GM08714 (cell line): ENCODE data around the gene SMIM1.

Experiments used
- H3K4me3 ChIP-seq: fragments of 200-500 bp; sonication (Bioruptor generic); 2 replicates; pipeline ENCODE4 v1.5.1; 2014; ENCODE audit warnings: mild to moderate bottlenecking, low read length, inconsistent platforms
- ZNF274 ChIP-seq: IDR thresholded peaks from 2 replicates; pipeline ENCODE4 v1.6.1; 2012; ENCODE audit warnings: mild to moderate bottlenecking, low read depth, low read length

Gene SMIM1

DNA sequence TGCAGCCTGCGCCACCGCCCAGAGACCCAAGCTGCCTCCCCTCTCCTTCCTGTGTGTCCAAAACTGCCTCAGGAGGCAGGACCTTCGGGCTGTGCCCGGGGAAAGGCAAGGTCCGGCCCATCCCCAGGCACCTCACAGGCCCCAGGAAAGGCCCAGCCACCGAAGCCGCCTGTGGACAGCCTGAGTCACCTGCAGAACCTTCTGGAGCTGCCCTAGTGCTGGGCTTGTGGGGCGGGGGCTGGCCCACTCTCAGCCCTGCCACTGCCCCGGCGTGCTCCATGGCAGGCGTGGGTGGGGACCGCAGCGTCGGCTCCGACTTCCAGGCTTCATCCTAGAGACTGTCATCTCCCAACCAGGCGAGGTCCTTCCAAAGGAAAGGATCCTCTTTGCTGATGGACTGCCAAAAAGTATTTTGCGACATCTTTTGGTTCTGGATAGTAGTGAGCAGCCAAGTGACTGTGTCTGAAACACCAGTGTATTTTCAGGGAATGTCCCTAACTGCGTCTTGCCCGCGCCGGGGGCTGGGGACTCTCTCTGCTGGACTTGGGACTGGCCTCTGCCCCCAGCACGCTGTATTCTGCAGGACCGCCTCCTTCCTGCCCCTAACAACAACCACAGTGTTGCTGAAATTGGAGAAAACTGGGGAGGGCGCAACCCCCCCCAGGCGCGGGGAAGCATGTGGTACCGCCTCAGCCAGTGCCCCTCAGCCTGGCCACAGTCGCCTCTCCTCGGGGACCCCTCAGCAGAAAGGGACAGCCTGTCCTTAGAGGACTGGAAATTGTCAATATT is 39.3 kb upstream of the SMIM1 start:
- H3K4me3 ChIP-seq = no peak overlapping the region
- no peak for TF ChIP-seq ZNF274

DNA sequence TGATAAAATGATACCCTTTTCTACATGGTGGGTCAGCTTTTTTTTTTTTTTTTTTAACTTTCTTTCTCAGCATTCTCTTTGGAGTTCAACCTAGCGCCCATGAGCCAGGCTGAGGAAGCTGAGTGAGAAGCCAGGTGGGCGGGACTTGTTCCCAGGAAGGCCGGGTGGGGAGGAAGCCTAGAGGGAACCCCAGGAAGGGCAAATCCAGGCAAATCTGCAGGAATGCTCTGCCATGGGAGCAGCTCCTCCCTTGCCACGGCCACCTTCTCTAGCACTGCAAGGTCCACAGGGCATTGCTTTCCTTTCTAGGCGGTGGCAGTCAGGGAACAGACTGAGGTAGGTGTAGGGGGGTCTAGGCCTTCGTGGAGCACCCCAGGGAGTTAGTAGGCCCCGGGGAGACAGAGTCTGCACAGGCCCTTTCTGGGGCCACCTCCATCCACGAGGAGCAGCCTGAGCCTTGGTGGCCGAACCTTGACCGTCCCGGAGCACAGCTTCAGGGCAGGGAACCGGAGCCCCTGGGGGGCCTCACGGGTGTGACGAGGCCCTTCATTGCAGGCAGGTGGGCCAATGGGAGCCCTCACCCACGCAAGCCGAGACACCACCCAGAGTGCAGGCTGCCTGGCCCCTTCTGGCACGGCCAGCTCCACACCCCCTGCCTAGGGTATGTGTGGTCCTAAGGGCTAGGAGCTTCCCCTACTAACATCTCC is 38.5 kb upstream of the SMIM1 start:
- no peak overlapping the region for H3K4me3 ChIP-seq
- TF ChIP-seq ZNF274 = no peak

DNA sequence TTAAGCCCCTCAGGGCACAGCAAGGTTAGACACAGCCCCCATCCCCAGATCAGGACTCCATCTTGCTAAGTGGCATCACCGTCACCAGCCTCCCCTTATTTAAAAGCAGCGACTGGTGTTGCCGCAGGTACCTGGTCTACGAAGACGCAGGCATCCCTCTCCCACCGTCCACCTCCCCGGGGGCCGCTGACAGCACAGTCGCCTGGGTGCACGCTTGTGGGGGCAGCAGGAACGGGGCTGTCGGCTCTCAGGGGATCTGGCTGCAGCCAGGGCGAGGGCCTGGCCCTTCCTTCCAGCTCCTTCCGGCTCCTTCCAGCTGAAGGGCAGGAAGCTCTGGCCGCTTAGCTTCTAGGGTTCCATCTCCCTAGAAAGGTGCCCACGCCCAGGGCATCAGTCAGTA is 37.9 kb upstream of the SMIM1 start:
- no peak for TF ChIP-seq ZNF274
- no peak overlapping the region for H3K4me3 ChIP-seq

DNA sequence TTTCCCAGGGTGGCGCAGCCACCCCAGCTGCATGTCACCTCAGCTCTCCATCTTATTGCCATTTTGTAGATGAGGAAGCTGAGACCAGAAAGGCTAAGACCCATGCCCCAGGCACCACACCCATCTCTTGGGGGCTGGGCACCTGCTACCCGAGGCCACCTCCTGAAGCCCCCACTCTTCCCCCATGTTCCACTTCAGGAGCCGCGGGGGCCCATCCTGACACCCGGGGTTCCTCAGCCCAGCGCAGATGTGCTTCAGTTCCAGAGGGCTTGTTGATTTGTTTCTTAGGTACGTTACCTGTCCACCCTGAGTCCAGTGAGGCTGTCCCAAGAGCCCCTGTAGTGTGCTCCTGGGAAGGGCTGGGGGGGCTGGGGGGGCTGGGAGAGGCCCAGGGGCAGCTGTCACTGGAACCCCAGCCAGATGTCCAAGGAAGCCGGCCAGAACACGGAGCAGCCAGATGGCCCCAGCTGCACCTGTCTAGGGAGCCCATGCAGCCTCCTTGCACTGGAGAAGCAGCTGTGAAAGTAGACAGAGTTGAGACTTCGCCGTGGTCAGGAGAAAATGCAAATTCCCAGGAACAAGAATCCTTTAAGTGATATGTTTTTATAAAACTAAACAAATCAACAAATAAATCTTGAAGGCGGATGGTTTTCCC is 37.4 kb upstream of the SMIM1 start:
- no peak overlapping the region for H3K4me3 ChIP-seq
- no peak for TF ChIP-seq ZNF274

DNA sequence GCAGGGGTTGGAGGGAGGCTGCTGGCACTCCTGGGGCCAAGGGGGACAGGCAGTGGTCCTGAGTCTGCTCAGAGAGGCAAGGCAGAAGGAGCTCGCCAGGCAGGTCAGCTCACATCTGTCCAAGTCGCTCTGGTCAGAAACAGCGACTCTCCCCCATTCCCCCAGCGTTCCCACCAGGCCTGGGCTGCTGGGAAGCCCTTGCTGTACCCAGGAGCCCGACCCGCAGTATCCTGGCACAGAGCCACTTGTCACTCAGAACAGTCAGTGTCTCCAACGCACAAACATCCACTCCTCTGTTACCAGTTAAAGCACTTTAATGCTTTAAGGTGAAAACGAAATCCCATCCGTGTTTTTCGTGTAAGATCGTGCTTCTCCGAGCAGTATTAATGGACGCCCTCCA is 36.9 kb upstream of the SMIM1 start:
- no peak overlapping the region for H3K4me3 ChIP-seq
- no peak for TF ChIP-seq ZNF274

DNA sequence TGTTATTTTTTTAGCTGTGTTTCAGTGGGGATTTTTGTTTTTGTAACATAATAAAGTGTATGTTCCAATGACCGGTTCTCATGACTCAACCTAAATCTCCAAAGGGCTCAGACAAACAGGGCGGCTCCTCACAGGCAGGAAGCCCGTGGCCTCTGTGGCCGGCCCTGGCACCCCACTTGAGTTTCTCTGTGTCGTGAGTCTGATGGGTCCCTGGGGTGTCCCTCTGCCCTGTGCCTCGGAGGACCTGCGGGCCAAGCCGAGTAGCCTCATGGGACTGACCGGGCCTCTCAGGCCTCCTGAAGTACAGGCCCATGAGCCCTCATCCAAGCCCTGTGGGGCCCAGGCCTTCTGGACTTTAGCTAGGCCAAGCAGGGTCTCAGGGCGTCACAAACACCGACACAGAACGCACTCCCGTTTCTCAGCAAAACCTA is 36.4 kb upstream of the SMIM1 start:
- TF ChIP-seq ZNF274 = no peak
- H3K4me3 ChIP-seq = no peak overlapping the region

DNA sequence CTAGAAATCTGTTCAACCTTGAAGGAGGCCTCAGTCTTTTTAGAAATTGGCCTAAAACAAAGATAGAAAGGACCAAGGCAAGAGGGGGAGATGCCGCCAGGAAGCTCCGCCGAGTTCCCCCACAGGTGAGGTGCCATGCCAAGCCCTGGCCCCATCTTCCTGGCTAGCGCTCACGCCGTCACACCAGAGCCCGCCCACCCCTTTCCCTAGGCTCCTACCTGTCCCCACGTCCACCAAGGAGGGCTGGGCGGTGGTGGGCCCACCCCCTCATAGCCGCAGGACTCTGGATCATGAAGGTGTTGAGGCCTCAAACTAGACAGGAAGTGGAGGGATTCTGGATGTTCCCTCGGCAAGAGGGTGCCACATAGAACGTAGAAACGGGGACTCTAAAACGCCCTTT is 35.8 kb upstream of the SMIM1 start:
- H3K4me3 ChIP-seq = no peak overlapping the region
- TF ChIP-seq ZNF274 = no peak

DNA sequence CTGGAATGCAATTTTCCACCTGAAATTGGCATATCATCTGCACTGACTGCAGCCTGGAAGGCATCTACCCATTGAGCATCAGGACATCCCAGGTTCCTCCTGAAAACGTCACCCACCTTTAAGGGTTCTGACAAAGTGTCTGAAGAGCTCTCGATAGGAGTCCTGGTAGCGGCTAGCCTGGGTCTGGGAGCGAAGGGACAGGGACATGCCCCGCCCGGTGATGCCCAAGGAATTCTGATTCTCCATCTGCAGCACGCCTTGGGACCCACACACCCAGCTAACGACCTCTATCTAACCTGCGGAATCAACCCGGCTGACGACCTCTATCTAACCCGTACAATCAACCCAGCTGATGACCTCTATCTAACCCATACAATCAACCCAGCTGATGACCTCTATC is 33.6 kb upstream of the SMIM1 start:
- no peak for TF ChIP-seq ZNF274
- no peak overlapping the region for H3K4me3 ChIP-seq

DNA sequence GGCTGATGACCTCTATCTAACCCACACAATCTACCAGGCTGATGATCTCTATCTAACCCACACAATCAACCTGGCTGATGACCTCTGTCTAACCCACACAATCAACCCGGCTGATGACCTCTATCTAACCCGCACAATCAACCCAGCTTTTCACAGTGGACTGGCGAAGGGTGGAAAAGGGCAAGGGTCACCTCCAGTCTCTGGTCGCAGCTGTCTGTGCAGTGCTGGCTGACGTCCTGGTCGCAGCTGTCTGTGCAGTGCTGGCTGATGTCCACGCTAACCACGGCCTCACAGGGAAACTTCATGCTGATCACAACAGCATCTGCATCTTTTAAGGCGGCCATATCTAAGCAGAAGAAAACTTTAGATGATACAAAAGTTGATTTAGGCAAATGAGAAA is 32.5 kb upstream of the SMIM1 start:
- TF ChIP-seq ZNF274 = no peak
- H3K4me3 ChIP-seq = no peak overlapping the region

DNA sequence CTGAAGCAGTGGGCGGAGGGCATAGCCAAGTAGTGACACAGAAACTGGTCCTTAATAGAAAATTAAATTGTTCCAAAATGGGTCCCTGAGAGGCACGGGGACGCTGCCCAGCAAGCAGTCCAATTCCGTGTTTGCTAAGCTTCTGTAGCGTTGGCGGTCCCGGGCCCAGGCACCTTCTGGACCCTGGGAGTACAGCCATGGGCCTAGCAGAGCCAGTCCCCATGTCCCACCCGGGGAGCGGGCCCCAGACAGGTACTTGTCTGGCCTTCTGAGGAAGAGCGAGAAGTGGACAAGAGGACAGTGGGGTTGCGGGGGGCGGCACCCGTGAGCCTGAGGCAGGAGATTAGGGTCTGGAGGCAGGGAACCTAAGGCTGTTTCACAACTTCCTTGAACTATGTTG is 31.8 kb upstream of the SMIM1 start:
- no peak overlapping the region for H3K4me3 ChIP-seq
- no peak for TF ChIP-seq ZNF274

DNA sequence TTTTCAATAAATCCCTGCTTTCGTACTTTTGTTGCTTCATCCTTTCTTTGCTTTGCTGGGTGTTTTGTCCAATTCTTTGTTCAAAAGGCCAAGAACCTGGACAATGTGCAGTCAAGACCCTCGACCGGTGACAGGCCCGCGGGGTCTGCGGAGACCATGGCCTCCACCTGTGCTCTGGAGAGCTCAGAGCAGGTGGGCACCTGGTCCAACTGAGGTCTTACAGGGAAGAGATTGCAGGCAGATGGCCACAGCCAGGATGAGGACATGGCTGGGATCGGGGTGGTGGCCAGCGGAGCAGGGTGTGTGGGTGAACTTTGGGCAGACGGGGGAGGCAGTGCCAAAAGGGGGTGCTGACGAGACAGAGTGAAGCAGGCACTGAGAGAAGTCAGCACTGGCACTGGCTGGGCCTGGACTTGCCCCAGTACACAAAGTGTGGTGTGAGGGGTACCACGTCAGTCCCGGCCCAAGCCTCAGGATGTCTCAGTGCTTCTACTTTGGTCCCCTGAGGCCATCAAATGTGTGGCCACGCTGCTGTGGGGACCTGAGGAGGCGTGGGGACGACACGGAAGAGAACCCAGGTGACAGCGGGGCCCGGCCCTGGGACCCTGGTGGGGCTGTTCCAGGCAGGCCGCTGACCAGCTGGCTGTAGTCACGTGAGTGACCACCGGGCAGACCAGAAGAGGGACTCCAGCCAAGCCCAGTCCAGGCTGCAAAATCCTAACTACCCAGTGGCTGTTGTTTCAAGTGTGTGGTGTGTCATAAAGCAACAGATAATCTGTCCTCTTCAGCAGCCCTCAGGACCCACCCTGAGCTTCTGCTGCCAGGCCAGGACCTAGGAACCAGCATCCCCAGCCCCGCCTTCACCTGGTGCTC is 30.7 kb upstream of the SMIM1 start:
- no peak overlapping the region for H3K4me3 ChIP-seq
- TF ChIP-seq ZNF274 = no peak

DNA sequence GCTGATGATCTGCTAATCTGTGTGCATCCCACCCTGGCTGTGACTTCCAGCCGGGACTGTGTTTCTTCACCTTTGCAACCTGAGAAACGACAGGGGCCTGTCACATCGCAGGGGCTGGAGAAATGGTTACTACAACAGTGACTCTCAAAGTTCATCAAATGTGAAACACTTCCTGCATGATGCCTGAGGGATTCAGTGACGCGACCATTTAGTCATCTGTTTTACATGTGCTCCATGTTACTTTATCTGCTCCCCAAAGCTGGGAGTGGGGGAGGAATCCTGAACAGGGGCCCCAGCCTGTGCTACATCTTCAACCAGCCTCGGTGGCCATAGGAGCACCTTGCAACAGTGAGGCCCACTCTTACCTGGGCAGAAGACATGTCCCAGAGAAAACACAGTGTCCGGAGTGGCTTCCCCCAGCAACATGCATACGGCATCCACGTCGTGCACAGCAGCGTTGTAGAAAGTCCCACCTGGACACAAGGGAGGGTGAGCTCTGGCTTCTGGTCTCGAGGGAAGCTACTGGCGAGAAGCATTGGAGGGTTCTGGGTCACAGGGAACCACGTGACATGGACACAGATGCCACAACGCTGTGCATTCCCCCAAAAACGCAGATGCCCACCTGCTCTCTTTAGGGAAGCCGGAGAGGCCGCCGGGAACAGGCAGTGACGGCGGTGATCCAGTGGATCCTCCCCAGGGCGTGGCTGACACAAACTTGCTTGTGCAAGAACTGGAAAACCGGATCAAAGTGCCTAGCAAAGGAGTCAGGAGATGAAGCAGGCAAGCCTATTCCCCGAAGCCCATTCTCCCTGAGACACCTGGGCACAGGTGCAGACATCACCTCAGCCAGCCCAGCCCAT is 29.9 kb upstream of the SMIM1 start:
- TF ChIP-seq ZNF274 = no peak
- H3K4me3 ChIP-seq = no peak overlapping the region

DNA sequence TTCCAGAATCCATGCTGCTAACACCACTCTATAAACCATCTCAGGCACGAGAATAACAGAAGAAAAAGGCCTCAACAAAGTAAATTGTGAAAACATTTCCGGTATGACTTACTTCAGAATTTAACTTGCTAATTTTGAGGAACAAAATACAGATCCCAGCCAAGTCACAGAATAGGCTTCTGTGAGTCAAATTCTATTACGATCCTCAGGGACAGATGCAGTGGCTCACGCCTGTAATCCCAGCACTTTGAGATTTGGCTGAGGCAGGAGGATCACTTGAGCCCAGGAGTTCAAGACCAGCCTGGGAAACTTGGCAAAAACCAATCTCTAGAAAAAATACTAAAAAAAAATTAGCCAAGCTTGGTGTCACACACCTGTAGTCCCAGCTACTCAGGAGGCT is 29.1 kb upstream of the SMIM1 start:
- H3K4me3 ChIP-seq = no peak overlapping the region
- no peak for TF ChIP-seq ZNF274

DNA sequence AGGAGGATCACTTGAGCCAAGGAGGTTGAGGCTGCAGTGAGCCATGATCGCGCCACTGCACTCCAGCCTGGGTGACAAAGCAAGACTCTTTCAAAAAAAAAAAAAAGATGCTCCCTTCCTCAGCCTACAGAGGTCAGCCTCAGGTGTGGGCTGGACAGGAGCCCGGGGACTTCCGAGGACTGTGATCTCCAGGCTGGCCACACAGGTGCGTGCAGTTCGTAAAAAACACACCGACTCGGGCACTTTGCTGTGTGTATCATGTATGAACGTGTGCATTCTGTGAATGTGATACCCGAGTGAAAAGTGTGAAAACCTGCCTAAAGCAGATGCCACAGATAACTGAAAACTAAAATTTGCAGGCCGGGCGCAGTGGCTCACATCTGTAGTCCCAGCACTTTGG is 28.7 kb upstream of the SMIM1 start:
- no peak overlapping the region for H3K4me3 ChIP-seq

More for the DNA sequence above, 28.7 kb upstream of the SMIM1 start:
- TF ChIP-seq ZNF274 = no peak
